HG03135 (cell line): ENCODE measurements around the gene GPR176.
"Not testable (repeated sequence)": the region's sequence is repeated elsewhere in the genome, so short reads cannot be mapped to it uniquely, and the experiment has no call there.

Experiments used
- ATAC-seq: cut with Tn5 transposase; IDR thresholded peaks from one replicate; pipeline ENCODE4 v1.9.1; 2021; ENCODE audit warnings: mild to moderate bottlenecking, moderate library complexity; ENCODE audit not compliant: unreplicated experiment

GPR176 gene

GRCh38 chr15:39936187-39936586, 16.1 kb upstream of the GPR176 start:
- ATAC-seq: no peak

- no peak for ATAC-seq
These were observed 15.2 kb upstream of the GPR176 start for GRCh38 chr15:39935241-39935640.

- ATAC-seq: no peak
These were observed 14.5 kb upstream of the GPR176 start for GRCh38 chr15:39934397-39935071.

- no peak for ATAC-seq
These were observed 11.5 kb upstream of the GPR176 start for GRCh38 chr15:39931615-39932014.

- ATAC-seq: no peak
These were observed 6.5 kb upstream of the GPR176 start for GRCh38 chr15:39926526-39926925.

GRCh38 chr15:39925112-39925842, 5.2 kb upstream of the GPR176 start:
- no peak for ATAC-seq

GRCh38 chr15:39924437-39924836, 4.4 kb upstream of the GPR176 start:
- ATAC-seq: no peak

- no peak for ATAC-seq
These were observed 2.5 kb upstream of the GPR176 start for GRCh38 chr15:39922462-39923092.

GRCh38 chr15:39921274-39921638, 1.2 kb upstream of the GPR176 start:
- ATAC-seq: no peak

- peak; percentile 80 for ATAC-seq
These were observed 626 bp upstream of the GPR176 start for GRCh38 chr15:39920510-39921273.

- ATAC-seq: no peak
These were observed 687 bp downstream of the GPR176 start for GRCh38 chr15:39919411-39919747.

- no peak for ATAC-seq
These were observed 1.2 kb downstream of the GPR176 start for GRCh38 chr15:39918688-39919385.

- ATAC-seq: no peak
These were observed 5.1 kb downstream of the GPR176 start for GRCh38 chr15:39914977-39915376.

- ATAC-seq: no peak
These were observed 11.1 kb downstream of the GPR176 start for GRCh38 chr15:39909007-39909406.

GRCh38 chr15:39908186-39908585, 11.9 kb downstream of the GPR176 start:
- no peak for ATAC-seq

GRCh38 chr15:39907216-39907615, 12.8 kb downstream of the GPR176 start:
- ATAC-seq: no peak

- ATAC-seq: no peak
These were observed 16.0 kb downstream of the GPR176 start for GRCh38 chr15:39904115-39904514.

GRCh38 chr15:39898317-39898716, 21.7 kb downstream of the GPR176 start:
- ATAC-seq: no peak

GRCh38 chr15:39896846-39897245, 23.2 kb downstream of the GPR176 start:
- no peak for ATAC-seq

- no peak for ATAC-seq
These were observed 24.0 kb downstream of the GPR176 start for GRCh38 chr15:39896101-39896500.

- ATAC-seq: not testable (repeated sequence)
These were observed 27.0 kb downstream of the GPR176 start for GRCh38 chr15:39893051-39893450.
